ENCODE results near the gene MAP4K4.

Gene MAP4K4

GRCh38 chr2:101806701-101807100 lies 109.2 kb downstream of the MAP4K4 start:
- Histone ChIP-seq H3K4me2 (ENCODE audit: low read depth, low read length, poor library complexity, severe bottlenecking) (peak overlapping the region; percentile 72), H3K79me2 (ENCODE audit: insufficient read depth, low read length) (peaks cover 90% of the 10 kb centered on the region)

GRCh38 chr2:101807242-101807641 lies 109.7 kb downstream of the MAP4K4 start:
- H3K4me3 ChIP-seq (ENCODE audit: low read length, poor library complexity, severe bottlenecking) = peak overlapping the region; percentile 42
- no peaks in the 10 kb centered on the region for H3K9me2 ChIP-seq (replicated peaks; ENCODE audit: low read depth, low read length)
- H3K9me3 ChIP-seq (ENCODE audit: insufficient read depth, low read depth, low read length) = no peaks in the 10 kb centered on the region
- H2AFZ ChIP-seq (ENCODE audit: low read length) = no peak overlapping the region
- peaks cover 55% of the 10 kb centered on the region for H3K4me1 ChIP-seq (ENCODE audit: insufficient read depth, low read length, poor library complexity, severe bottlenecking)
- TF ChIP-seq CTCF (conservative IDR thresholded peaks at IDR 0.05; ENCODE audit: low read length) = no peak
- no peak for TF ChIP-seq EZH2phosphoT487 (IDR thresholded peaks at IDR 0.05; ENCODE audit: borderline replicate concordance)
- H3K36me3 ChIP-seq (ENCODE audit: insufficient read depth, low read length) = no peaks in the 10 kb centered on the region; the same call in 1 of the 2 replicates
- H3K27me3 ChIP-seq (ENCODE audit: insufficient read depth, low read length, poor library complexity, severe bottlenecking) = no peaks in the 10 kb centered on the region
- H3K4me2 ChIP-seq (ENCODE audit: low read depth, low read length, poor library complexity, severe bottlenecking) = peak overlapping the region; percentile 72
- H3K9ac ChIP-seq (ENCODE audit: low read depth, low read length, poor library complexity, severe bottlenecking) = no peak overlapping the region
- peaks cover 50% of the 10 kb centered on the region for H4K20me1 ChIP-seq (ENCODE audit: insufficient read depth, low read length, poor library complexity, severe bottlenecking)
- H3K79me2 ChIP-seq (ENCODE audit: insufficient read depth, low read length) = peaks cover 90% of the 10 kb centered on the region
- H3F3A ChIP-seq (ENCODE audit: low read depth) = no peaks in the 10 kb centered on the region; the same call in 1 of the 2 replicates

More at GRCh38 chr2:101806701-101807100, 109.2 kb downstream of the MAP4K4 start:
- TF ChIP-seq CTCF (conservative IDR thresholded peaks at IDR 0.05; ENCODE audit: low read length) = no peak
- TF ChIP-seq EZH2phosphoT487 (IDR thresholded peaks at IDR 0.05; ENCODE audit: borderline replicate concordance) = no peak
- Histone ChIP-seq H3F3A (ENCODE audit: low read depth) (no peaks in the 10 kb centered on the region; the same call in 1 of the 2 replicates), H3K9me3 (ENCODE audit: insufficient read depth, low read depth, low read length) (no peaks in the 10 kb centered on the region), H4K20me1 (ENCODE audit: insufficient read depth, low read length, poor library complexity, severe bottlenecking) (peaks cover 46% of the 10 kb centered on the region), H2AFZ (ENCODE audit: low read length) (no peak overlapping the region), H3K9me2 (replicated peaks; ENCODE audit: low read depth, low read length) (no peaks in the 10 kb centered on the region), H3K4me3 (ENCODE audit: low read length, poor library complexity, severe bottlenecking) (peak overlapping the region; percentile 42), H3K9ac (ENCODE audit: low read depth, low read length, poor library complexity, severe bottlenecking) (no peak overlapping the region), H3K36me3 (ENCODE audit: insufficient read depth, low read length) (no peaks in the 10 kb centered on the region; the same call in 1 of the 2 replicates), H3K27me3 (ENCODE audit: insufficient read depth, low read length, poor library complexity, severe bottlenecking) (no peaks in the 10 kb centered on the region), H3K4me1 (ENCODE audit: insufficient read depth, low read length, poor library complexity, severe bottlenecking) (peaks cover 55% of the 10 kb centered on the region)

- H3K9ac ChIP-seq (ENCODE audit: low read depth, low read length, poor library complexity, severe bottlenecking) = no peak overlapping the region
Observed at GRCh38 chr2:101808006-101808562, 110.6 kb downstream of the MAP4K4 start.

More at GRCh38 chr2:101808006-101808562, 110.6 kb downstream of the MAP4K4 start:
- Histone ChIP-seq H3K9me2 (replicated peaks; ENCODE audit: low read depth, low read length) (no peaks in the 10 kb centered on the region), H3F3A (ENCODE audit: low read depth) (no peaks in the 10 kb centered on the region; the same call in 1 of the 2 replicates), H3K4me1 (ENCODE audit: insufficient read depth, low read length, poor library complexity, severe bottlenecking) (peaks cover 55% of the 10 kb centered on the region), H3K79me2 (ENCODE audit: insufficient read depth, low read length) (peaks cover 87% of the 10 kb centered on the region), H4K20me1 (ENCODE audit: insufficient read depth, low read length, poor library complexity, severe bottlenecking) (peaks cover 53% of the 10 kb centered on the region), H3K4me3 (ENCODE audit: low read length, poor library complexity, severe bottlenecking) (no peak overlapping the region), H3K36me3 (ENCODE audit: insufficient read depth, low read length) (no peaks in the 10 kb centered on the region; the same call in 1 of the 2 replicates), H3K9me3 (ENCODE audit: insufficient read depth, low read depth, low read length) (no peaks in the 10 kb centered on the region), H3K27me3 (ENCODE audit: insufficient read depth, low read length, poor library complexity, severe bottlenecking) (no peaks in the 10 kb centered on the region), H3K4me2 (ENCODE audit: low read depth, low read length, poor library complexity, severe bottlenecking) (no peak overlapping the region), H2AFZ (ENCODE audit: low read length) (no peak overlapping the region)
- TF ChIP-seq EZH2phosphoT487 (IDR thresholded peaks at IDR 0.05; ENCODE audit: borderline replicate concordance) = no peak
- TF ChIP-seq CTCF (conservative IDR thresholded peaks at IDR 0.05; ENCODE audit: low read length) = no peak
